ENCODE data around the gene FAM32A. TPM values are rescaled to one million over a fixed set of nuclear protein-coding genes. Genes with fewer than 3 reads are reported as not detected.

FAM32A gene
- total and polyA plus RNA-seq, 2 of the 8 experiments (the other 6 are each of a cell fraction or from before 2014, with no cell fraction given): 75.6 to 105 TPM

DNA sequence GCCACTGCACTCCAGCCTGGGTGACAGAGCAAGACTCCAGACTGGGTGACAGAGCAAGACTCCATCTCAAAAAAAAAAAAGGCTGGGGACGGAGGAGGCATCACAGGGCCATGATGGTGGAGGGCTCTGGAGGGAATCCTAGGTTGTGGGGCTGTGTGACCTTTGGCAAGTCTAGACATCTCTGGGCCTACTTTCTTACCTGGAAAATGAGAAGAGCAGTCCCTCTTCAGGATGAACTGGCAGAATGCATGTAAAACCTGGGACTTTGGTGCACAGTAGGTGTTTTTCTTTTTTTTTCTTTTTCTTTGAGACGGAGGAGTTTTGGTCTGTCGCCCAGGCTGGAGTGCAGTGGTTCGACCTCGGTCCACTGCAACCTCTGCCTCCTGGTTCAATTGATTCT is 25.6 kb upstream of the FAM32A start (continued):
- no peak for TF ChIP-seq TAF1 (IDR thresholded peaks at IDR 0.05; ENCODE audit: low read depth, low read length)
- TF ChIP-seq, protein P1, sequence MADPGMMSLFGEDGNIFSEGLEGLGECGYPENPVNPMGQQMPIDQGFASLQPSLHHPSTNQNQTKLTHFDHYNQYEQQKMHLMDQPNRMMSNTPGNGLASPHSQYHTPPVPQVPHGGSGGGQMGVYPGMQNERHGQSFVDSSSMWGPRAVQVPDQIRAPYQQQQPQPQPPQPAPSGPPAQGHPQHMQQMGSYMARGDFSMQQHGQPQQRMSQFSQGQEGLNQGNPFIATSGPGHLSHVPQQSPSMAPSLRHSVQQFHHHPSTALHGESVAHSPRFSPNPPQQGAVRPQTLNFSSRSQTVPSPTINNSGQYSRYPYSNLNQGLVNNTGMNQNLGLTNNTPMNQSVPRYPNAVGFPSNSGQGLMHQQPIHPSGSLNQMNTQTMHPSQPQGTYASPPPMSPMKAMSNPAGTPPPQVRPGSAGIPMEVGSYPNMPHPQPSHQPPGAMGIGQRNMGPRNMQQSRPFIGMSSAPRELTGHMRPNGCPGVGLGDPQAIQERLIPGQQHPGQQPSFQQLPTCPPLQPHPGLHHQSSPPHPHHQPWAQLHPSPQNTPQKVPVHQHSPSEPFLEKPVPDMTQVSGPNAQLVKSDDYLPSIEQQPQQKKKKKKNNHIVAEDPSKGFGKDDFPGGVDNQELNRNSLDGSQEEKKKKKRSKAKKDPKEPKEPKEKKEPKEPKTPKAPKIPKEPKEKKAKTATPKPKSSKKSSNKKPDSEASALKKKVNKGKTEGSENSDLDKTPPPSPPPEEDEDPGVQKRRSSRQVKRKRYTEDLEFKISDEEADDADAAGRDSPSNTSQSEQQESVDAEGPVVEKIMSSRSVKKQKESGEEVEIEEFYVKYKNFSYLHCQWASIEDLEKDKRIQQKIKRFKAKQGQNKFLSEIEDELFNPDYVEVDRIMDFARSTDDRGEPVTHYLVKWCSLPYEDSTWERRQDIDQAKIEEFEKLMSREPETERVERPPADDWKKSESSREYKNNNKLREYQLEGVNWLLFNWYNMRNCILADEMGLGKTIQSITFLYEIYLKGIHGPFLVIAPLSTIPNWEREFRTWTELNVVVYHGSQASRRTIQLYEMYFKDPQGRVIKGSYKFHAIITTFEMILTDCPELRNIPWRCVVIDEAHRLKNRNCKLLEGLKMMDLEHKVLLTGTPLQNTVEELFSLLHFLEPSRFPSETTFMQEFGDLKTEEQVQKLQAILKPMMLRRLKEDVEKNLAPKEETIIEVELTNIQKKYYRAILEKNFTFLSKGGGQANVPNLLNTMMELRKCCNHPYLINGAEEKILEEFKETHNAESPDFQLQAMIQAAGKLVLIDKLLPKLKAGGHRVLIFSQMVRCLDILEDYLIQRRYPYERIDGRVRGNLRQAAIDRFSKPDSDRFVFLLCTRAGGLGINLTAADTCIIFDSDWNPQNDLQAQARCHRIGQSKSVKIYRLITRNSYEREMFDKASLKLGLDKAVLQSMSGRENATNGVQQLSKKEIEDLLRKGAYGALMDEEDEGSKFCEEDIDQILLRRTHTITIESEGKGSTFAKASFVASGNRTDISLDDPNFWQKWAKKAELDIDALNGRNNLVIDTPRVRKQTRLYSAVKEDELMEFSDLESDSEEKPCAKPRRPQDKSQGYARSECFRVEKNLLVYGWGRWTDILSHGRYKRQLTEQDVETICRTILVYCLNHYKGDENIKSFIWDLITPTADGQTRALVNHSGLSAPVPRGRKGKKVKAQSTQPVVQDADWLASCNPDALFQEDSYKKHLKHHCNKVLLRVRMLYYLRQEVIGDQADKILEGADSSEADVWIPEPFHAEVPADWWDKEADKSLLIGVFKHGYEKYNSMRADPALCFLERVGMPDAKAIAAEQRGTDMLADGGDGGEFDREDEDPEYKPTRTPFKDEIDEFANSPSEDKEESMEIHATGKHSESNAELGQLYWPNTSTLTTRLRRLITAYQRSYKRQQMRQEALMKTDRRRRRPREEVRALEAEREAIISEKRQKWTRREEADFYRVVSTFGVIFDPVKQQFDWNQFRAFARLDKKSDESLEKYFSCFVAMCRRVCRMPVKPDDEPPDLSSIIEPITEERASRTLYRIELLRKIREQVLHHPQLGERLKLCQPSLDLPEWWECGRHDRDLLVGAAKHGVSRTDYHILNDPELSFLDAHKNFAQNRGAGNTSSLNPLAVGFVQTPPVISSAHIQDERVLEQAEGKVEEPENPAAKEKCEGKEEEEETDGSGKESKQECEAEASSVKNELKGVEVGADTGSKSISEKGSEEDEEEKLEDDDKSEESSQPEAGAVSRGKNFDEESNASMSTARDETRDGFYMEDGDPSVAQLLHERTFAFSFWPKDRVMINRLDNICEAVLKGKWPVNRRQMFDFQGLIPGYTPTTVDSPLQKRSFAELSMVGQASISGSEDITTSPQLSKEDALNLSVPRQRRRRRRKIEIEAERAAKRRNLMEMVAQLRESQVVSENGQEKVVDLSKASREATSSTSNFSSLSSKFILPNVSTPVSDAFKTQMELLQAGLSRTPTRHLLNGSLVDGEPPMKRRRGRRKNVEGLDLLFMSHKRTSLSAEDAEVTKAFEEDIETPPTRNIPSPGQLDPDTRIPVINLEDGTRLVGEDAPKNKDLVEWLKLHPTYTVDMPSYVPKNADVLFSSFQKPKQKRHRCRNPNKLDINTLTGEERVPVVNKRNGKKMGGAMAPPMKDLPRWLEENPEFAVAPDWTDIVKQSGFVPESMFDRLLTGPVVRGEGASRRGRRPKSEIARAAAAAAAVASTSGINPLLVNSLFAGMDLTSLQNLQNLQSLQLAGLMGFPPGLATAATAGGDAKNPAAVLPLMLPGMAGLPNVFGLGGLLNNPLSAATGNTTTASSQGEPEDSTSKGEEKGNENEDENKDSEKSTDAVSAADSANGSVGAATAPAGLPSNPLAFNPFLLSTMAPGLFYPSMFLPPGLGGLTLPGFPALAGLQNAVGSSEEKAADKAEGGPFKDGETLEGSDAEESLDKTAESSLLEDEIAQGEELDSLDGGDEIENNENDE (IDR thresholded peaks at IDR 0.05; ENCODE audit: insufficient replicate concordance, low read length): no peak

Data from H1 (cell line).